GM12874 (cell line): ENCODE results near the gene ATXN1.

Experiments
- CTCF ChIP-seq: IDR thresholded peaks from 2 replicates; pipeline ENCODE4 v1.5.1; 2011; ENCODE audit warnings: low read depth, mild to moderate bottlenecking, control low read depth, low read length, moderate library complexity; ENCODE audit not compliant: insufficient read depth

Gene ATXN1

GRCh38 chr6:16338577-16339264, 422.5 kb downstream of the ATXN1 start:
- 0 out of 2 replicates have a peak, but pooled peaks have one; percentile 21 for TF ChIP-seq CTCF

- no peak for TF ChIP-seq CTCF
Measured at GRCh38 chr6:16337295-16337975, 423.8 kb downstream of the ATXN1 start.

- TF ChIP-seq CTCF: no peak
Measured at GRCh38 chr6:16336911-16337294, 424.4 kb downstream of the ATXN1 start.

GRCh38 chr6:16336056-16336818, 425.0 kb downstream of the ATXN1 start:
- no peak for TF ChIP-seq CTCF

- TF ChIP-seq CTCF: no peak
Measured at GRCh38 chr6:16335176-16335575, 426.1 kb downstream of the ATXN1 start.

DNA sequence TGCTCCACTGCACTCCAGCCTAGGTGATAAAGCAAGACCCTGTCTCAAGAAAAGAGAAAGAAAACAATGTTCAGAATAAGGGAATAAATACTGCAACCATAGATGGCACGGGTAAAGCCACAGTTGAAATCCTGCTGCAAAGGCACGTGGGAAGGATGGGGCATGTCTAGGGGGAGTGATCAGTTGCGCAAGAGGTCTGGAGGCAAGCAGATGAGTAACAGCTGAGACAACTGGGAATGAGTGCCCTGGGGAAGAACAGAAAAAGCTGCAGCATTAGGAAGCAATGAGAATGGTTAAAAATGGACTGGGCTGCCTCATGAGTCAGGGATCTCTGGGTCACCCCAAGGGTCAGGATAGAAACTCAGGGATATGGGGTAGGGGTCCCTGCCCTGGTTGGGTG, 426.6 kb downstream of the ATXN1 start:
- no peak for TF ChIP-seq CTCF

- TF ChIP-seq CTCF: no peak
Measured at GRCh38 chr6:16333580-16333979, 427.7 kb downstream of the ATXN1 start.
